Measurements from ENCODE around the gene YY1AP1.

DNA sequence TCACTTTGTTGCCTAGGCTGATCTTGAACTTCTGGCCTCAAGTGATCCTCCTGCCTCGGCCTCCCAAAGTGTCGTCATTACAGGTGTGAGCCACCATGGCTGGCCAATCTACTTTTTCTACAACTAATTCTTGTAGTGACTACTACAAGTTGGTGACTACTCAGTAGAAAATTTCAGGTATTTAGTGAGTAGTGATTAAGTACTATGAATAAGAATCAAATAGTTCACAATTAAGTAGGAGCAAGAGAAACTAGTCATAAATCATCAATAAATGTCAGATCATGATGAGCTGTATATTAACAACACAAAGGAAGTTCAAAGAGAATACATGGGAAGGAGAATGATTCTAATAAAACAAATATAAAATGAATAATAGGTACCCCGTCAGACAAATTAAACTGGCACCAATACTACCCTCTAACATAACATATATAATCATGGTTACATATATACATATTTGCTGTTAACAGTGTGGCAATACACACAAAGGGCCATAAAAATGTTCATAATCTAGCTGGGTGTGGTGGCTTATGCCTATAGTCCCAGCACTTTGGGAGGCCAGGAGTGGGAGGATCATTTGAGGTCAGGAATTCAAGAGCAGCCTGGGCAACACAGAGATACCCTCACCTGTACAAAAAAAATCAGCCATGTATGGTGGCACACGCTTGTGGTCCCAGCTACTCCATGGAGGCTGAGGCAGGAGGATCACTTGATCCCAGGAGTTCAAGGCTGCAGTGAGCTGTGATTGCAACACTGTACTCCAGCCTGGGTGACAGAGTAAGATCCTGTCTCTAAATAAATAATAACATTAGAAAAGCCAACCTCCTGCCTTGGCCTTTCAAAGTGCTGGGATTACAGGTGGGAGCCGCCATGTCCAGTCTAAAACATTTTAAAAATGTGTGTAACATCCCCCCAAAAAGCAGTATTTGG, 19.1 kb downstream of the YY1AP1 start:
- TF ChIP-seq CTCF (IDR thresholded peaks at IDR 0.05) (no peak), POLR2A (IDR thresholded peaks at IDR 0.05) (no peak)

Measured in esophagus squamous epithelium (tissue), 4 donors.